GM19468 (cell line): Measurements from ENCODE around the gene LACRT.
"Not testable (repeated sequence)": the region's sequence is repeated elsewhere in the genome, so short reads cannot be mapped to it uniquely, and the experiment has no call there.

Source experiments
- ATAC-seq: cut with Tn5 transposase; IDR thresholded peaks from one replicate; pipeline ENCODE4 v1.9.1; 2021; ENCODE audit warnings: mild to moderate bottlenecking, moderate library complexity, moderate number of reproducible peaks; ENCODE audit not compliant: unreplicated experiment; ENCODE audit errors: extremely low read depth

LACRT gene

GRCh38 chr12:54641554-54641953 is 6.9 kb upstream of the LACRT start:
- no peak for ATAC-seq

DNA sequence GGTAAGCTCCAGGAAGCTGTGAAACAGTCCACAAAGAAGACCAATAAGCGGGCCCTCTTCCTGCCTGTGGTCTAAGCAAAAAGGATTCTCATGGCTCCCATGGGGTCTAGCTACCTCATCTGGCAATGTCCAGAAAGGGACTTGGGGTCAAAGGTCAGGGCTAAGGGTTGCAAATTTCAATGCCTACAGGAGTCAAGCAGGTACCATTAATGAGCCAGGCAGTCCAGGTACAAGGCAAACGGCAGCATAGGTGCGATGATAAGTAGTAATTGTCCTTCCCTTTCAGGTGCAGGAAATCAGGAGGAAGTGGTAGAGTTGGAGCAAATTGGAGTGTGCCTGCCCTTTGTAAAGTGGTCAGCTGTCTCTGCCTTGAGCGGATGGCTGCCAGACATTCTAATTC is 6.4 kb upstream of the LACRT start:
- no peak for ATAC-seq

- not testable (repeated sequence) for ATAC-seq
Observed at GRCh38 chr12:54639112-54639511, 4.4 kb upstream of the LACRT start.

DNA sequence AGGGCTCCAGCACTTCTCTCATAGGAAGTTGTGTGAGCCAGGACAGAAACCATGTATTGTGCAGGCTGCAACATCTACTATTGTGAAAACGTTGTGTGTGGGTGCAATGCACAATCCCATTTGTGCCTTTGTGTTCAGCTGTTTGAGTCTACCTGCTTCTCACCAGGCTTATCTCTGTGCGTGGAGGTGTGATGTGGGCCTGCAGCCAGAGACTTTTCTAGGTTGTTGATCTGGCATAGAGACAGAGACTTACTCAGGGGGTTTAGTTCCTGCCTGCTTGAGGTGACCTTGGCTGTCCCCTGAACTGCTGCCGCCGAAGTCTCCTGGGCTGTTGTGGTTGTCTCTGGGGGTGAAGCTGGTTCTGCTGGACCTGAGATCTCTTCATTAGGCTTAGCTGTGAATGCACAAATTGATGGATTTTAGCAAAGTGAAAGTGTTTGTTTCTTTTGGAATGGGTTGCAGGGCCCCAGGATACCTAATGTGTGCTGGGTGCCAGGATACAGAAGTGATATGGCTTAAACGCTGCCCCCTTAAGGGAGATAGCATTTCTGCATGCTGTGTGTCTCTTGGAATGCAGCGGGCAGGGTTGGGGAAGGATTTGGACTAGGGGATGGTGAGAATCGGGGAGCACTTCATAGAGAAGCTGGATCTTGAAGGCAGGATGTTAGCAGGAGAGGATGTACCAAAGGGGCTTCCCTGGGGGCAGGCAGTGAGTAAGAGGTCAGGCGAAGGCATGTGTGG is 2.5 kb downstream of the LACRT start:
- ATAC-seq: no peak

DNA sequence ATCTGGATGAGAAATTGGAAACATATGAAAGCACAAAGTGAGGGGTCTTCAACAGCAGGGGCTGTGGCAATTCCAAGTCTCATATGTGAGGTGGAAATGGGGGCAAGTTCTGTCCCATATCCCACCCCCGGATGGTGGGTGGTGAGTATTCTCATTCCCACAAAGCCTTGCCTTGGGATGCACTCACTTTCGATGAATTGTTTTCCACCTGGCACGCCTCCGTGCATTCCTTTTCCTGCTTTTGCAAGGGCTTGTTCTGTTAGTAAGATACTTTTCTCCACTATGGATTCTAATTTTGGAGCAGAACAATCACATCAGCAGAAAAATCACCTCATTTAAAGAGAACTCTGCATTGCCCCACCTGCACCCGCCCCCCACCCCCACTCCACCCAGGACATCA is 3.1 kb downstream of the LACRT start:
- ATAC-seq: no peak

- no peak for ATAC-seq
Observed at GRCh38 chr12:54629925-54630324, 4.8 kb downstream of the LACRT start.

GRCh38 chr12:54628186-54628846 is 6.4 kb downstream of the LACRT start:
- ATAC-seq: no peak

DNA sequence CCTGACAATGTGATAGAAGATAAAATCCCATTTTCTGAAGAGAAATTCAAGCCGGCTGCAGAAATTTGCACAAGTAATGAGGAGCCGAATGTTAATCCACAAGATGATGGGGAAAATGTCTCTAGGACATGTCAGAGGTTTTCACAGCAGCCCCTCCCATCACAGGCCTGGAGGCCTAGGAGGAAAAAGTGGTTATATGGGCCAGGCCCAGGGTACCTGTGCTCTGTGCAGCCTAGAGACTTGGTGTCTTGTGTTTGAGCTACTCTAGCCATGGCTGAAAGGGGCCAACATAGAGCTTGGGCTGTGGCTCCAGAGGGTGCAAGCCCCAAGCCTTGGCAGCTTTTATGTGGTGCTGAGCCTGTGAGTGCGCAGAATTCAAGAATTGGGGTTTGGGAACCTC is 7.4 kb downstream of the LACRT start:
- no peak for ATAC-seq

DNA sequence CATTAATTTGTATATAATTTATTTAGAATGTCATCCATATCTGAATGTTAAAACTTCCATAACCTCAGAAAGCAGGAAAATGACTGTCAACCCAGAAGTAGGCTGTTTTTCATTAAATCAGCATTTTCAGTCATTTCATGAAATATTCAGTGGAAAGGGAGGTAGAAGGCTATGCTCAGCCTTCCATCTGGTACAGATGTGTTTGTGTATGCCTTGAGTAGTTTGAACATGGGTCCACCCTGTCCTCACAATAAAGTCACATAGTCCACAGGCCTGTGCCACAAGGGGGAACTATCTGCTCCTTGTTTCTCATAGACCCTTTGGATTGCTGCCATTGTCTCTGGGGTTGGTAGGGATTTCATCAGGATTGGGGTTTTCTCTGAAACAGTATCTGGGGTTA is 9.1 kb downstream of the LACRT start:
- no peak for ATAC-seq

- ATAC-seq: no peak
Observed at GRCh38 chr12:54624315-54625279, 10.1 kb downstream of the LACRT start.

- ATAC-seq: no peak
Observed at GRCh38 chr12:54622463-54623183, 12.1 kb downstream of the LACRT start.

GRCh38 chr12:54616933-54617680 is 17.6 kb downstream of the LACRT start:
- ATAC-seq: no peak

- no peak for ATAC-seq
Observed at GRCh38 chr12:54612225-54612750, 22.4 kb downstream of the LACRT start.

DNA sequence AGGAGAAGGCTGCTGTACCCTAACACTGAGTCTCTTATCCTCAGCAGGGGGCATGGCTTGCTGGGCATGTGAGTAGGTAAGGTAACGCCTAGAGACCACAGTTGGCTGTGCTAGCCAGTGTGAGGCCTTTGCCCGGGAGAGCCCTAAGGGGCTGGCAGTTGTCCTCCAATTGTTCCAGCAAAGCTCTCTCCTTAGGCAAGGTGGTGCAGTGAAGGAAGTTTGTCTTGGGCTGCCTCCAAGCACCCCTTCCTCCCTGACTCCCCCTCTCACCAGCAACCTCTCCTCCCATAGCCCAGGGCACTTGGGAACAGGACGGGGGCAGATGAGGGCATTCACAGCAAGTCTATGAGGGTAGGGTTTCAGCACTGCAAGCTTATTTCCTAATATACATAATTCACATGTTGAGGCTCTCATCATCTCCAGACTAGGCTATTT is 23.0 kb downstream of the LACRT start:
- no peak for ATAC-seq

DNA sequence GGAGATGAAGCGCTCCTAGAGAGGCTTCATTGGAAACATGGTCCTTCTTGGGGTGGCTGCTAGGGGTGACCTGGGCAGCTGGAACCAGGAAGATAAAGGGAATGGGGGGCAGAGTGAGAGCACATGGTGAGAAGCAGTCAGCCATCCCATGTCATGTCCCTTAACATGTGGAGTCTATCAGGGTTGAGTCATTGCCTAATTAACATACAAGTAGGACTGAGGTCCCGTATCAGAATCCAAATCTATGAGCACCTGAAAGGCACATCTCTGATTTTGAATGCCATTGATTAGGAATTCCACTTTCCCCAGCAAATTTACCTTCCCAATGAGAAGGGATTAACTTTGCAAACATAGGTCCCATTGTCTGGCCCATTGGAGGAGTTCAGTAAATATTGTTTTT is 25.9 kb downstream of the LACRT start:
- no peak for ATAC-seq

DNA sequence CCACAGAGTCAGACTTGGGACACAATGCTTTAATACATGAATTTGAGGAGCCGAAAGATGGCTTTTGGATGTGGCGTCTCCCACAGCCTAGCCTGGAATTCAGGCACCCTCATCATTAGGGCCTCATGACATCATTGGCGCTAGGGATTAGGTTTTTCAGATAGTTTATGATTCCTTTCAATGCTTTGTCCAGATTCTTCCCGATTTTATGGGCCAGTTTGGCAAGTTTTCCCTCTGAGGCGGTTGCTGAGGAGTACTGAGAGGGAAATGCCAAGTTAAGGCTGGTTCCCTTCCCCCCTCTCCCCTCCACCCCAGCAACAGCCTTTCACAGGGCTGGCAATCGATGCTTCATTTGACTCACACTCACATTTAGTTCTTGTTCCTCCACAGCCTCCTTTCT is 26.5 kb downstream of the LACRT start:
- no peak for ATAC-seq

DNA sequence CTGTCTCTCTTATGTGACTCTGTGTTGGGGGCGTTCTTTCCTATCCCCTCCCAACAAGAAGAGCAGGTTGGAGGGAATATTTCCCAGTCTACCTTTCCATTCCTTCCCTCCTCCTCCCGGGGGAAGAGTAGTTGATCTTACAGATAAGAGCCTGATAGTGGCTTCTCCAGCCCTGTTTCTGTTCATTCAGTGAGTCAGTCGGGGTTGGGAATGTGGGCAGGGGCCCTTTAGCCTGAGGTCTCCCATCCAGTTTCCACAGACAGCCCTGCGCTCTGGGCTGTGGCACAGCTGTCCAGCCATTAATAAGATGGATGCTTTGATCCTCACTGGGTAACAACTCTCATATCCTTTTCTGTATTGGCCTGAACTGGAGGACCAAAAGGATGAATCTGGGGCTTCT is 28.1 kb downstream of the LACRT start:
- ATAC-seq: no peak

- no peak for ATAC-seq
Observed at GRCh38 chr12:54605138-54605970, 29.3 kb downstream of the LACRT start.
